AG09319 (cell line): ENCODE measurements around the gene KCNIP3.

ENCODE experiments used
- DNase-seq: peaks from one replicate; pipeline ENCODE4 v3.0.0-alpha.2; 2010; ENCODE audit warnings: low read depth; ENCODE audit errors: extremely low read depth
- CTCF ChIP-seq: IDR thresholded peaks from 2 replicates; pipeline ENCODE4 v1.5.1; 2011; ENCODE audit warnings: low read depth, mild to moderate bottlenecking, inconsistent platforms, low read length, moderate library complexity

The KCNIP3 gene

GRCh38 chr2:95342556-95343320 is 45.6 kb downstream of the KCNIP3 start:
- TF ChIP-seq CTCF: no peak
- DNase-seq: no peak

- no peak for DNase-seq
- TF ChIP-seq CTCF: no peak
Measured at GRCh38 chr2:95343429-95344214, 46.5 kb downstream of the KCNIP3 start.

GRCh38 chr2:95344215-95344583 is 47.1 kb downstream of the KCNIP3 start:
- TF ChIP-seq CTCF: no peak
- no peak for DNase-seq

GRCh38 chr2:95344656-95345055 is 47.5 kb downstream of the KCNIP3 start:
- TF ChIP-seq CTCF: no peak
- no peak for DNase-seq

- TF ChIP-seq CTCF: no peak
- DNase-seq: no peak
Measured at GRCh38 chr2:95345081-95345562, 48.0 kb downstream of the KCNIP3 start.

GRCh38 chr2:95345563-95346230 is 48.5 kb downstream of the KCNIP3 start:
- peak; percentile 72 for TF ChIP-seq CTCF
- DNase-seq: peak; percentile 53
